Umbilical cord (tissue), 2 donors: ENCODE results near the gene CHST9. TPM values are rescaled to one million over a fixed set of nuclear protein-coding genes. Genes with fewer than 3 reads are reported as not detected.
"Not testable (repeated sequence)": the region's sequence is repeated elsewhere in the genome, so short reads cannot be mapped to it uniquely, and the experiment has no call there.

Experiments
- DNase-seq: peaks from one replicate; pipeline ENCODE4 v3.0.0-alpha.2; 2015; ENCODE audit warnings: low spot score
- total RNA-seq: library from RNA; depleted of rRNA; stranded (reverse); fragments of >200 nt; gene quantifications from one replicate; pipeline ENCODE4 v1.2.3, GENCODE V29; 2014; ENCODE audit warnings: low replicate concordance; ENCODE audit not compliant: insufficient read depth

The CHST9 gene, protein sequence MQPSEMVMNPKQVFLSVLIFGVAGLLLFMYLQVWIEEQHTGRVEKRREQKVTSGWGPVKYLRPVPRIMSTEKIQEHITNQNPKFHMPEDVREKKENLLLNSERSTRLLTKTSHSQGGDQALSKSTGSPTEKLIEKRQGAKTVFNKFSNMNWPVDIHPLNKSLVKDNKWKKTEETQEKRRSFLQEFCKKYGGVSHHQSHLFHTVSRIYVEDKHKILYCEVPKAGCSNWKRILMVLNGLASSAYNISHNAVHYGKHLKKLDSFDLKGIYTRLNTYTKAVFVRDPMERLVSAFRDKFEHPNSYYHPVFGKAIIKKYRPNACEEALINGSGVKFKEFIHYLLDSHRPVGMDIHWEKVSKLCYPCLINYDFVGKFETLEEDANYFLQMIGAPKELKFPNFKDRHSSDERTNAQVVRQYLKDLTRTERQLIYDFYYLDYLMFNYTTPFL
- 3.4 TPM for total RNA-seq

GRCh38 chr18:27185025-27185763 lies at the start of gene CHST9:
CHST9 (minus strand) TSS chr18:27185308; CDS start chr18:27142809, 42,499 bp downstream.
- no peak for DNase-seq

GRCh38 chr18:27232355-27232754 lies 47.2 kb upstream of the CHST9 start:
- not testable (repeated sequence) for DNase-seq

- DNase-seq, result not testable (repeated sequence)
Measured at GRCh38 chr18:27231671-27232070, 46.6 kb upstream of the CHST9 start.

DNA sequence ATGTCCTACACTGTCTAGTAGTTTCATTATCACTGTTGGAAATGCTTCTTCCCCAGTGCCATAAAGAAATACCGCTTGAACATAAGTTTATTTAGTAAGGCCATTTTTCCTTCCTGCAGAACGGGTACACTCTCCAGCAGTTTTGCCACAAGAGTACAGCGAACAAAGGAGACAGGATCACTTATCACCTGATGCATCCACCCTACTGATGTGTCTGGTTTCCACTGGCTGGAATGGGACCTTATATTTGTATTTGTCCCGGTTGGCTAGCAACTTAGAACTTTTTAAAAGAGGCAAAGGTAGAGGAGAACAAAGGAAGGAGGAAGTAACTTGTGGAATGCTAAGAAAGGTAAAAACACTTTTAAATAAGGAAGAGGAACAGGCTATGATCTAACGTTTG lies 46.1 kb upstream of the CHST9 start:
- not testable (repeated sequence) for DNase-seq

- DNase-seq, result no peak
Measured at GRCh38 chr18:27227721-27228120, 42.6 kb upstream of the CHST9 start.

DNA sequence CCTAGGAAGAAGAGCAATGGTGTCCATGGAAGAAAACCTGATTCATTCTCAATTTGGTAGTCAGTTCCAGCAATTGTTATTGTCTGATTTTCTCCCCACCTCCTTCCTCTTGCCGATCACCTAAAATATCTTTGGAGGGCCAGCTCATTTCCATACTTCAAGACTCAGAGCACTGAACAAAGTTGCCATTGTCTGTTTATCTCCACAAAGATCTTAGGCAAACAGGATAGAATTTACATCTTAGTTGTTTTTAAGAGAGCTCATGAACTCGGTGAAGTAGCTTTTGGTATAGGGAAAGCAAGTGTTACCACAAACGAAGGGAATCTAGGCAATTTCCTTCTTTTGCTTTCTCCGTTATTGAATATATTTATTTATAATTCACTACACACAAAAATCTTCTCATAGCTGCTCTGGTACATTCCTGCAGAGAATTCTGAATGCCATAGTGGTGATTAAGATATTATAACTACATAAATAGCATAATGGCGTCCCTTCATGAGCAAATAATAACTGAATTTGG lies 41.5 kb upstream of the CHST9 start:
- DNase-seq, result no peak

DNA sequence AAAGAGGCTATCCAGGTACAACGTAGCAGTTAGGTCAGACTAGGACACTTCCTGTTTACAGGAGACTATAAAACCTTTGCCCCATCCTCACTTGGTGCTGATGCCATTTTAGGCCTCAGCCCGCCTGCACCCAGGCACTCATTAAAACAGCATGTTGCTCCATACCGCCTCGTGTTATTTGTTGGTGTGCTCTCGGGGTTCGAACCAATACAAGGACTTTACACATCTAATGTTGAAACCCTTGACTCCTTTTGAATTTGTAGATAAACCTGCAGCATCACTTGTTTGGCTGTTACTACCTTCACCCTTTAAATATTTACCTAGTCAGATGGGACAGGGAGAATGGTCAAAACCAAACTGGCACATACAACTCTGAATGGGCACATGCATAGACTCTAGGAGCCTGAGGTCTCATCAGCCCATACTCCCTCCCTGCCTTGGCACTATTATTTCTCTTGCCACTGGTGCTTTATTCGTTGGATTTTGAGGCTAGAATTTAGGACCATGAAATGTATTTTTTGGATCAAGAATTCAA lies 40.9 kb upstream of the CHST9 start:
- no peak for DNase-seq

DNA sequence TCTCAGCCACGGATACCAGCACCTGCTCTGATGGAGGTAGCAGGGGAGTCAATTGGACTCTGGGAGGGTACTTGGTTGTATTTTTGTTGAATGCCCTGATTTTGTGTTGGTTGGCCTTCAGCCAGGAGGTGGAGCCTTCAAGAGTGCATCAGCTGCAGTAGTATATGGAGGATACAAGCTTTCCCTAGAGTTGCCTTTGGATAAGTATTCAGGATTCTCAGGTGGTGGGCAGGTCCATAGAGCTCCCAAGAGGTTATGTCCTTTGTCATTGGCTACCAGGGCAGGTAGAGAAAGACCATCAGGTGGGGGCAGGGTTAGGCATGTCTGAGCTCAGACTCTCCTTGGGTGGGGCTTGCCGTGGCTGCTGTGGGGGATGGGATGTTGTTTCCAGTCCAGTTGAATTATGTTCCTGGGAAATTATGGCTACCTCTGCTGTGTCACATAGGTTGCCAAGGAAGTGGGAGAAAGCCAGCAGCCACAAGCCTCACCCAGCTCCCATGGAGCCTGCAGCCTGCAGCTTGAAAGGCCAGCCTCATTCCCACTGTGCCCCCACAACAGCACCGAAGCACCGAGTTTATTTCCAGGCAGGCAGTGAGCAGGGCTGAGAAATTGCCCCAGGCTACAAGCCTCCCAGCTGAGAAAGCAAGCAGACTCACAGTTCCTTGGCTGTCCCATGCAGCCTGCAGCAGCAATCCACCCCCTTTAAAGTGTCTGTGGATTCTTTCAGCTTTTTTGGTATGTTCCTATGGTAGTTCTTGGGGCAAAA lies 38.6 kb upstream of the CHST9 start:
- no peak for DNase-seq

DNA sequence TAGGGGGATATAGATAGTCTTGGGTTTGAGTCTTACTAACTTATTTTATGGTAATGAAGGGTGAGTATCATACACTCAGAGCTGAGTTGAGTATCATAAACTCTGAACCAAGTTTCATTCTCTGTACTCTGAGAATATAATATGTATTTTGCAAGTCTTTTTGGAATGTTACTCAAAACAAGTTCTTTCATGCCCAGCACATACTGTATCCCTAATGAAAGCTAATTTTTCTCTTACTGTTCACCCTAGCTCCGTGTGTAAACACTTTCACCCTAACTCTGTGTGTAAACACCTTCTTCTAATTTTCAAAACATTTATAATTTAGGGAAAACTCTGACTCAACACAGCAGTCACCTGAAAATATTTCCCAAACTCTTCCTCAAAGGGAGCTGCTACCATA lies 29.7 kb upstream of the CHST9 start:
- DNase-seq, result peak; percentile 5

- DNase-seq, result no peak
Measured at GRCh38 chr18:27213123-27213717, 28.1 kb upstream of the CHST9 start.

- DNase-seq, result no peak
Measured at GRCh38 chr18:27211569-27211968, 26.5 kb upstream of the CHST9 start.

DNA sequence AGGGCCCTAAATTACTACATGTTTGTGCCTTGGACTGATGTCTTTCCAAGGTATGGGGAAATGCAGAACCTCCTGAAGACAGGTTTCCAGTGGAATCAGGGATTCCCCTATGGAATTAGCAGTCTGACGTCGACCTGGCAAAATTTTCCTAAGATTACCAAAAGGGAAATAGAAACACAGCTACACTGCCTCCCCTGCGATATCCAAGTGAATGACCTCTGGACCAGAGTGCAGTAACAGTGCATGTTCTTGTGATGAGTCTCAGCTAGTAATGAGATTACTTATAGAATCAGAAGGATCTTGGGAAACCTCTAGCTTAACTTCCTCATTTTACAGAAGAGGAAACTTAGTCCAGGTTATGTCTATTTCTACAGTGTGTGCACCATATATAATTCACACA lies 21.3 kb upstream of the CHST9 start:
- DNase-seq, result no peak

GRCh38 chr18:27202741-27203140 lies 17.6 kb upstream of the CHST9 start:
- peak; percentile 39 for DNase-seq

DNA sequence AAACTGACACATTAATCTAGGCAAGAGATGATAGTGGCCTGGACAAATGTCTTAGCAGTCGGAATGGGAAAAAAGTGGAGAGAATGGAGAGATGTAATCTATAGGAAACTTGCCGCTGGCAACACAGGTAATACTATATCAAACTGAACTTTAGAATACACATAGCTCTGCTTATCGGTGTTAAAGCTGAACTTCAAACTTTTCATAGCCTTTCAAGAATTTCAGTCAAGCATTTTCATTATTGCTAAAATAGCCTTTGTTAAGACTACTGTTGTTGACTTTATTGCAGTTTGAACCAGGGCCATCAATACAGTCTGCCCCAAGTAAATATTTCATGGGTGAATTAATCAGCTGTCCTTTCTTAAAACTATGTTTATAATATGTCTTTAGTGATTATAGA lies 12.9 kb upstream of the CHST9 start:
- DNase-seq, result no peak

DNA sequence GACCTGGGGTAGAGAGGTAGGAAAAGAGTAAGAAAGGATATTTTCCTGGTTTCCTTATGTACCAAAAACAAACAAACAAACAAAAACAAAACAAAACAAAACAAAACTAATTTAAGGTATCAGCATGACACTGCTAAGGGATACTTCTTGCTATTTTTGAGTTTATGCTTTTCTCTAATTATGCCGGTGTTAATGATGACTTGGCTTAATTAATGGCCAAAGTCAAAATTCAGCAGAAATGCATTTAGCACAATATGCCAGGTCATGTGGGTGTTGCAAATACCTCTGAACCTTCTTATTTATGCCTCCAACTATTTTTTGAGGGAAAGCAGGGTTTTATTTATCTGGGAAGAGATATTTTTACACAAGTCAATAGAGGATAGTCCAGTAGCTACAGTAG lies 3.2 kb upstream of the CHST9 start:
- no peak for DNase-seq

DNA sequence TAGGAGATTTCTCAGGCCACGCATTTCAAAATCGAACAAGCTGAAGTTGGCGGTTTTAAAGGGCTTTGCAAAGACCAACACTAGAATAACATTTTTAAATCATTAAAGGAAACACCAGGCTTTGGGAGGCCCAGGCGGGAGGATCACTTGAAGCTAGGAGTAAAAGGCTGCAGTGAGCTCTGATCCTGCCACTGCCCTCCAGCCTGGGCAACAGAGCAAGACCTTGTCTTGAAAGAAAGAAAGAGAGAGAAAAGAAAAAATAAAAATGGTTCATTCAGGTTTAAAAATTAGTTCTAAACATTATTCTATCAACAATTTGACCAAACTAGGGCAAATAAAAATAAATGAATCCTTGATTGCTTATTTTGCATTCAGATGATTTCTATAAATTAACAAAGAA lies 789 bp upstream of the CHST9 start:
- DNase-seq, result no peak

DNA sequence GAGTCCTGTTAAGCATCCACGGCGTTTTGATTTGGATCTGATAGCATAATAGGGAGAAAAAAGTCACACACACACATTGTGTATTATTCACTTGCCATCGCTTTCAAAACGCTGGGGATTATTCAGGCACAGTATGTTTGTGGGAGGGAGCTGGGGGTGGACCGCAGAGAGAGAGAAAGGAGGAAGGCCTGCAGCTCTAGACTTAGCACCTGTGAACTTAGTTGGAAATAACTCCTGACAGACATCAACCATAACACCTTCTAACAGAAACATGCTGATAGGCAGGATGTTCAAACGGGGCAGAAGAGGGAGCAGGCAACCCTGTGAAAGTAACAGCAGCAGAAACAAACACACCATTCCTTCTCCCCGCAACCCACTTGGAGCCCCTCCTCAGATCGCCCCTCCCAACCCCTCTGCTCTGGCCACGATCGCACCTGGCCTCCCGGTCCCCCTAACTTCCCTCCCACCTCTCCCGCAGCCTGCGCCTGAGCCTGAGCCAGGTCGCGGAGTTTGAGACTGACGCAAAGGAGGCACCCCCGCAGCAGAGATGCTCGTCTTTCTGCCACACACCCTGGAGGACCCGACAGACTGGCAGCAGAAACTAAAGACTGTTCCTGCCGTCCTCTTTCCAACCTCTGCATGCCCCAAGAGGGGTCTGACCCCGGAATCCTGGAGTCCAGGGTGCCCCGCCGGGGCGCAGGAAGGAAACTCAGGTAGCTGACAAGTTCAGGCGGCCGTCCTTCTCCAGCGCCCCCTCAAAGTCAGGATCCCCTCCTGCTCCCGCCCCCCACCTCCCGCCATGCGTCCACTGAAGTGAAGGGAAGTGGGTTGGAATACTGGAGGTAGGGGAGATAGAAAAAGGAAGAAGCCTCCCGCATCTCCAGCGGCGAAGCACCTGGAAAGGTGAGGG lies 738 bp downstream of the CHST9 start:
- DNase-seq, result no peak

DNA sequence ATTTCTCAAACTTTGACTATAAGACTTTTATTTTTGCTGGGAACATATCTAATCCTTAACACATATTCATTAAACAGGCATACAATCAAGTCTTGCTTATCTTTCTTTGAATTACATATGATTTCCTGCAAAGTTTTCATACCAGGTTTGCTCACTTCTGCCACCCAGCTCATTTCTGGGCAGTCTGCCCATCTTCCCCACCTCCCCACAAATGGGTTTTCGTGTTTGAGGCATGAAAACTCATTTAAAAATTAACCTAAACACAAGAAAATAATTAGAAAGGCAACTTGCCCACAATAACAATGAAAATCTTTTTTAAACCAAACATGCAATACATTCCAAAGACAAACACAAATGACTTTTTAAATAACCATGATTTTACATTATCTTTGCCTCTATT lies 3.4 kb downstream of the CHST9 start:
- DNase-seq, result no peak

DNA sequence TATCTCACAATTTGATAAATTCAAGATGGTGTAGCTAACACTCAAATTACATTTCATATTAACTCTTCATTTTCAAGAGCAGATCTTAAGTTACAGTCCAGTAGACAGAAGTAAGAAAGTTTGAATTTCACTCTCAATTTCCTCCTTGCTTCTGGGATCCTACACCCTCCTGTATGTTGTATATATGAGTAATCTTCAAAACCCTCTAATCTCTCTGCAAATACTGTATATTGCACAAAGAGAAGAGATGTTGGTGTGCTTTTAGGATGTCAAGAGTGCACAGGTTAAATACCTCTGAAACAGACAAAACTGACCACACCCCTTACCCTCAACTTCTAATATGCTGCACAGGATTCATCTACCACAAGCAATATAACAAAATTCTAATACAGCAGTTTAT lies 6.7 kb downstream of the CHST9 start:
- no peak for DNase-seq

- no peak for DNase-seq
Measured at GRCh38 chr18:27175914-27176313, 9.2 kb downstream of the CHST9 start.
